Measurements from ENCODE around the gene CREB5.

DNA sequence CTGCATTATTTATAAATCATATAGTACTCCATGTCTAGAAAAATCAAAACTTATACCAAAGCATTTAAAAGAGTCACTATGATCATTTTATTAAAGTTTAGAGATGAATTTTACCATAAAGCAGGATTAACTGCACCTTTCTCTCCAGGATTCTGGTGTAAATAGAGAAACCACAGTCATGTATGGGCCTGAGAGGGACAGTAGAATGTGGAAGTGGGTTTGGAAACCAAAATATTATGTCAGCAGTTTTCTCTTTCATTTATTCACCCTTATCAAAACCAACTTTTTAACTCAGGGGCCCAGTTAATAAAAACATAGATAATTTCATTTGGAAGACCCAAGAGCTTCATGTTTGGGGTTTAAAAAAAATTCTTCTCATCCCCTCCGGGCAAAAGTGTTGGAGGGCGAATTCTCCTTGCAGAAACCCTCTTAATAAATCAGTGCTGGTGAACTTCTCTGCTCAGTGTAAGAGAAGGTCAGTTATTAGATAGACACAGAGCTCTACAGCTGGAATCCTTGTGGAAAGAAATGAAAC, 266.2 kb downstream of the CREB5 start:
- TF ChIP-seq, protein P1, sequence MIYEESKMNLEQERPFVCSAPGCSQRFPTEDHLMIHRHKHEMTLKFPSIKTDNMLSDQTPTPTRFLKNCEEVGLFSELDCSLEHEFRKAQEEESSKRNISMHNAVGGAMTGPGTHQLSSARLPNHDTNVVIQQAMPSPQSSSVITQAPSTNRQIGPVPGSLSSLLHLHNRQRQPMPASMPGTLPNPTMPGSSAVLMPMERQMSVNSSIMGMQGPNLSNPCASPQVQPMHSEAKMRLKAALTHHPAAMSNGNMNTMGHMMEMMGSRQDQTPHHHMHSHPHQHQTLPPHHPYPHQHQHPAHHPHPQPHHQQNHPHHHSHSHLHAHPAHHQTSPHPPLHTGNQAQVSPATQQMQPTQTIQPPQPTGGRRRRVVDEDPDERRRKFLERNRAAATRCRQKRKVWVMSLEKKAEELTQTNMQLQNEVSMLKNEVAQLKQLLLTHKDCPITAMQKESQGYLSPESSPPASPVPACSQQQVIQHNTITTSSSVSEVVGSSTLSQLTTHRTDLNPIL (CRISPR knock-in tag; IDR thresholded peaks at IDR 0.05; ENCODE audit: low read depth): no peak
- TF ChIP-seq OSR1 (CRISPR knock-in tag; IDR thresholded peaks at IDR 0.05) (no peak), ZNF70 (CRISPR knock-in tag; IDR thresholded peaks at IDR 0.05) (no peak), ZFP30 (CRISPR knock-in tag; IDR thresholded peaks at IDR 0.05) (no peak), TOX (CRISPR knock-in tag; IDR thresholded peaks at IDR 0.05; ENCODE audit: borderline replicate concordance) (no peak), BACH2 (CRISPR knock-in tag; IDR thresholded peaks at IDR 0.05; ENCODE audit: borderline replicate concordance) (no peak), ARNTL (CRISPR knock-in tag; IDR thresholded peaks at IDR 0.05; ENCODE audit: borderline replicate concordance, low read depth) (no peak), ZNF565 (CRISPR knock-in tag; conservative IDR thresholded peaks at IDR 0.05; ENCODE audit: low read depth) (no peak), RARB (CRISPR knock-in tag; IDR thresholded peaks at IDR 0.05) (no peak)
- TF ChIP-seq, protein P2, sequence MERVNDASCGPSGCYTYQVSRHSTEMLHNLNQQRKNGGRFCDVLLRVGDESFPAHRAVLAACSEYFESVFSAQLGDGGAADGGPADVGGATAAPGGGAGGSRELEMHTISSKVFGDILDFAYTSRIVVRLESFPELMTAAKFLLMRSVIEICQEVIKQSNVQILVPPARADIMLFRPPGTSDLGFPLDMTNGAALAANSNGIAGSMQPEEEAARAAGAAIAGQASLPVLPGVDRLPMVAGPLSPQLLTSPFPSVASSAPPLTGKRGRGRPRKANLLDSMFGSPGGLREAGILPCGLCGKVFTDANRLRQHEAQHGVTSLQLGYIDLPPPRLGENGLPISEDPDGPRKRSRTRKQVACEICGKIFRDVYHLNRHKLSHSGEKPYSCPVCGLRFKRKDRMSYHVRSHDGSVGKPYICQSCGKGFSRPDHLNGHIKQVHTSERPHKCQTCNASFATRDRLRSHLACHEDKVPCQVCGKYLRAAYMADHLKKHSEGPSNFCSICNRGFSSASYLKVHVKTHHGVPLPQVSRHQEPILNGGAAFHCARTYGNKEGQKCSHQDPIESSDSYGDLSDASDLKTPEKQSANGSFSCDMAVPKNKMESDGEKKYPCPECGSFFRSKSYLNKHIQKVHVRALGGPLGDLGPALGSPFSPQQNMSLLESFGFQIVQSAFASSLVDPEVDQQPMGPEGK (CRISPR knock-in tag; IDR thresholded peaks at IDR 0.05; ENCODE audit: borderline replicate concordance): no peak
- TF ChIP-seq, protein P3, sequence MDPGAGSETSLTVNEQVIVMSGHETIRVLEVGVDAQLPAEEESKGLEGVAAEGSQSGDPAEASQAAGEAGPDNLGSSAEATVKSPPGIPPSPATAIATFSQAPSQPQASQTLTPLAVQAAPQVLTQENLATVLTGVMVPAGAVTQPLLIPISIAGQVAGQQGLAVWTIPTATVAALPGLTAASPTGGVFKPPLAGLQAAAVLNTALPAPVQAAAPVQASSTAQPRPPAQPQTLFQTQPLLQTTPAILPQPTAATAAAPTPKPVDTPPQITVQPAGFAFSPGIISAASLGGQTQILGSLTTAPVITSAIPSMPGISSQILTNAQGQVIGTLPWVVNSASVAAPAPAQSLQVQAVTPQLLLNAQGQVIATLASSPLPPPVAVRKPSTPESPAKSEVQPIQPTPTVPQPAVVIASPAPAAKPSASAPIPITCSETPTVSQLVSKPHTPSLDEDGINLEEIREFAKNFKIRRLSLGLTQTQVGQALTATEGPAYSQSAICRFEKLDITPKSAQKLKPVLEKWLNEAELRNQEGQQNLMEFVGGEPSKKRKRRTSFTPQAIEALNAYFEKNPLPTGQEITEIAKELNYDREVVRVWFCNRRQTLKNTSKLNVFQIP (CRISPR knock-in tag; IDR thresholded peaks at IDR 0.05; ENCODE audit: borderline replicate concordance, low read depth): no peak

All from SK-N-SH treated with all-trans-retinoic acid at 6 μM for 48 hours (cell line).